Transverse colon (tissue), 4 donors: ENCODE measurements around the gene NEDD4L. TPM values are rescaled to one million over a fixed set of nuclear protein-coding genes. Genes with fewer than 3 reads are reported as not detected.

ENCODE experiments used
- DNase-seq: peaks from one replicate; pipeline ENCODE4 v3.0.0-alpha.2; 2019
- H3K27ac ChIP-seq, 4 donors: fragments of 200-600 bp; sonication (generic); 2 replicates each; pipeline ENCODE4 v1.5.1; 2016 to 2018; ENCODE audit warnings: inconsistent platforms in 4 of 4
- H3K27me3 ChIP-seq: fragments of 200-600 bp; sonication (generic); 2 replicates; pipeline ENCODE4 v1.5.1; 2017; ENCODE audit warnings: inconsistent platforms
- H3K36me3 ChIP-seq, 4 donors: fragments of 200-600 bp; sonication (generic); 2 replicates each; pipeline ENCODE4 v1.5.1; 2017 to 2019; ENCODE audit warnings: inconsistent platforms in 4 of 4
- H3K4me1 ChIP-seq, 4 donors: fragments of 200-600 bp; sonication (generic); 2 replicates each; pipeline ENCODE4 v1.5.1; 2017 to 2020; ENCODE audit warnings: inconsistent platforms in 4 of 4
- H3K4me3 ChIP-seq, 4 donors: fragments of 200-600 bp; sonication (generic); 1 replicate in 1 of 4; 2 replicates in 3 of 4; pipeline versions ENCODE4 v1.5.1 to v1.6.1; 2017 to 2019; ENCODE audit warnings: inconsistent platforms in 4 of 4
- H3K9me3 ChIP-seq, 2 donors: fragments of 200-600 bp; sonication (generic); 2 replicates each; pipeline ENCODE4 v1.5.1; 2017 to 2019; ENCODE audit warnings: inconsistent platforms in 2 of 2
- CTCF ChIP-seq, 5 experiments: fragments of 200-600 bp in 3 of 5; fragments of 450-650 bp in 2 of 5; sonication (generic) in 3 of 5; IDR thresholded peaks; 1 replicate in 2 of 5; 2 replicates in 3 of 5; pipeline ENCODE4 v1.5.1; 2016 to 2017; ENCODE audit warnings: antibody characterized with exemption in 5 of 5, inconsistent platforms in 3 of 5, mild to moderate bottlenecking in 2 of 5, moderate library complexity in 1 of 5
- EP300 ChIP-seq: sonication (generic); formaldehyde crosslinking; IDR thresholded peaks from one replicate; pipeline ENCODE4 v1.6.1; 2017; ENCODE audit warnings: antibody characterized with exemption, low read depth
- POLR2A ChIP-seq: fragments of 450-650 bp; IDR thresholded peaks from one replicate; pipeline ENCODE4 v1.6.1; 2016; ENCODE audit warnings: antibody characterized with exemption, mild to moderate bottlenecking, moderate library complexity
- POLR2AphosphoS5 ChIP-seq, 3 donors: sonication (generic); formaldehyde crosslinking; IDR thresholded peaks; one replicate each; pipeline ENCODE4 v1.6.1; 2016; ENCODE audit warnings: antibody characterized with exemption in 3 of 3
- WGBS, 2 donors: methylation state at CpG; one replicate each; pipeline ENCODE4 v1.1.5; 2018; ENCODE audit warnings: low coverage in 1 of 2; 5-methylcytosine and 5-hydroxymethylcytosine counted together
- in situ Hi-C, 4 donors: fragments of 200-750 bp; cut with MboI; loops; one replicate each; pipeline versions ENCODE4 v1.15.0 to v1.15.1; 2017; ENCODE audit warnings: low sequenced_read_pairs in 3 of 4, low pct_ligation_motif_present in 1 of 4, low pct_unique_long_range_greater_than_20kb in 1 of 4
- intact Hi-C: fragments of 100-400 bp; cut with DNase I; formaldehyde crosslinking; loops from one replicate; pipeline ENCODE4 v1.15.1; 2023; ENCODE audit warnings: low total_unique reads
- total RNA-seq, 4 donors: library from RNA; depleted of rRNA; stranded (reverse); fragments of >200 nt; gene quantifications; one replicate each; pipeline ENCODE4 v1.1.0, GENCODE V29; 2016

The NEDD4L gene
- total RNA-seq, 4 donors from 2014 or later, result 217 to 773 (median 305) TPM

- Histone ChIP-seq H3K9me3 (no peaks in the 10 kb centered on the region), H3K36me3 (no peaks in the 10 kb centered on the region), H3K4me1 (peaks cover 0 to 27% (median 22%) of the 10 kb centered on the region in 4 donors), H3K27ac (peak overlapping the region in 3 of 4 donors; percentile 8 to 95 (median 93)), H3K4me3 (no peak overlapping the region), H3K27me3 (no peaks in the 10 kb centered on the region)
- 68 to 69% methylated on average over 8 to 12 of the region's 12 CpGs for WGBS, 2 donors
- no peak for DNase-seq
- in situ Hi-C loops (loop anchor here in 2 of 4 donors (10.0 to 25.0 kb wide), 2 partner anchors 160 to 422 kb away; partner anchors contain the start of gene NARS1 (in 1 of the 2)), intact Hi-C loops (loop anchor here (5.0 to 10.0 kb wide), 2 partner anchors 130 to 308 kb away; no protein-coding TSS in a partner anchor)
- TF ChIP-seq EP300 (no peak), CTCF (IDR thresholded peaks at IDR 0.05) (no peak), POLR2AphosphoS5 (IDR thresholded peaks at IDR 0.05) (no peak), POLR2A (no peak)
Measured at GRCh38 chr18:58046794-58047555, 2.9 kb downstream of the NEDD4L start.

GRCh38 chr18:58047556-58047882 lies 3.5 kb downstream of the NEDD4L start:
- Histone ChIP-seq H3K4me3 (no peak overlapping the region), H3K4me1 (peaks cover 0 to 27% (median 20%) of the 10 kb centered on the region in 4 donors), H3K27me3 (no peaks in the 10 kb centered on the region), H3K9me3 (no peaks in the 10 kb centered on the region), H3K27ac (peak overlapping the region in 1 of 4 donors; percentile 8), H3K36me3 (no peaks in the 10 kb centered on the region)
- 93 to 96% methylated on average over 1 to 3 of the region's 3 CpGs for WGBS, 2 donors
- in situ Hi-C loops (loop anchor here in 2 of 4 donors (10.0 to 25.0 kb wide), 2 partner anchors 160 to 423 kb away; partner anchors contain the start of gene NARS1 (in 1 of the 2)), intact Hi-C loops (loop anchor here (5.0 to 10.0 kb wide), 2 partner anchors 130 to 307 kb away; no protein-coding TSS in a partner anchor)
- DNase-seq, result no peak
- TF ChIP-seq EP300 (no peak), POLR2A (no peak), CTCF (IDR thresholded peaks at IDR 0.05) (no peak), POLR2AphosphoS5 (IDR thresholded peaks at IDR 0.05) (no peak)

GRCh38 chr18:58048081-58048642 lies 4.1 kb downstream of the NEDD4L start:
- in situ Hi-C loops, result loop anchor here in 2 of 4 donors (10.0 to 25.0 kb wide), 2 partner anchors 161 to 423 kb away; partner anchors contain the start of gene NARS1 (in 1 of the 2)
- WGBS, 2 donors, result 90% methylated on average over 4 to 5 of the region's 5 CpGs
- H3K4me1 ChIP-seq, result peaks cover 0 to 20% (median 16%) of the 10 kb centered on the region in 4 donors

More at GRCh38 chr18:58048081-58048642, 4.1 kb downstream of the NEDD4L start:
- no peak overlapping the region for H3K4me3 ChIP-seq
- intact Hi-C loops, result loop anchor here (5.0 to 10.0 kb wide), 2 partner anchors 129 to 307 kb away; no protein-coding TSS in a partner anchor
- no peaks in the 10 kb centered on the region for H3K27me3 ChIP-seq
- H3K36me3 ChIP-seq, result no peaks in the 10 kb centered on the region
- no peak for TF ChIP-seq CTCF (IDR thresholded peaks at IDR 0.05)
- no peak for TF ChIP-seq POLR2A
- no peak for TF ChIP-seq EP300
- no peak for TF ChIP-seq POLR2AphosphoS5 (IDR thresholded peaks at IDR 0.05)
- no peak overlapping the region for H3K27ac ChIP-seq
- no peaks in the 10 kb centered on the region for H3K9me3 ChIP-seq
- DNase-seq, result no peak
